Activated T-cell treated with anti-CD3 and anti-CD28 coated beads, Interleukin-2, amount 50 U/mL, for 24 hours (primary cell): ENCODE results near the gene AARS1.
"Not testable (repeated sequence)": the region's sequence is repeated elsewhere in the genome, so short reads cannot be mapped to it uniquely, and the experiment has no call there.

ENCODE experiments used
- DNase-seq: peaks from one replicate; pipeline ENCODE4 v3.0.0-alpha.2; 2020
- H3K27ac Mint-ChIP-seq: 2 replicates; pipeline ENCODE4 v1.8.0; 2020; ENCODE audit warnings: mild to moderate bottlenecking, mixed read lengths
- H3K27me3 Mint-ChIP-seq: 2 replicates; pipeline ENCODE4 v1.8.0; 2020; ENCODE audit warnings: mixed read lengths
- H3K36me3 Mint-ChIP-seq: 2 replicates; pipeline ENCODE4 v1.8.0; 2020; ENCODE audit warnings: low read depth, mixed read lengths
- H3K4me1 Mint-ChIP-seq: 2 replicates; pipeline ENCODE4 v1.8.0; 2020; ENCODE audit warnings: low read depth, mixed read lengths
- H3K4me3 Mint-ChIP-seq: 2 replicates; pipeline ENCODE4 v1.8.0; 2020; ENCODE audit warnings: mild to moderate bottlenecking, moderate library complexity, mixed read lengths
- H3K9me3 Mint-ChIP-seq: 2 replicates; pipeline ENCODE4 v1.8.0; 2020; ENCODE audit warnings: mixed read lengths

AARS1 gene

DNA sequence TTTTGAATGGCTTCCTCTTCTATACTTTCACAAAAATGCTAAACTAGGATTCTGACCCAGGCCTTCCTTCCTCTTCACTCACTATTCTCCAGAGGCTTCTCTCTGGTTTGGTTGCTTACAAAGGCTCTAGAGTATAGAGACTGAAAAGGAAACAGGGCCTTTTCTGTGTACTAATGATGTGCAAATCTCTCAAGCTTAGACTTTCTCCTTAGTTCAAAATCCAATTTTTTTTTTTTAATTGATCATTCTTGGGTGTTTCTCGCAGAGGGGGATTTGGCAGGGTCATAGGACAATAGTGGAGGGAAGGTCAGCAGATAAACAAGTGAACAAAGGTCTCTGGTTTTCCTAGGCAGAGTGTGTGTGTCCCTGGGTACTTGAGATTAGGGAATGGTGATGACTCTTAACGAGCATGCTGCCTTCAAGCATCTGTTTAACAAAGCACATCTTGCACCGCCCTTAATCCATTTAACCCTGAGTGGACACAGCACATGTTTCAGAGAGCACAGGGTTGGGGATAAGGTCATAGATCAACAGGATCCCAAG is 65.3 kb downstream of the AARS1 start:
- peaks cover 69% of the 10 kb centered on the region for H3K36me3 Mint-ChIP-seq
- peaks cover 10% of the 10 kb centered on the region for H3K4me1 Mint-ChIP-seq
- not testable (repeated sequence) for H3K27me3 Mint-ChIP-seq, DNase-seq, H3K9me3 Mint-ChIP-seq, H3K4me3 Mint-ChIP-seq
- H3K27ac Mint-ChIP-seq: peak overlapping the region; percentile 77

DNA sequence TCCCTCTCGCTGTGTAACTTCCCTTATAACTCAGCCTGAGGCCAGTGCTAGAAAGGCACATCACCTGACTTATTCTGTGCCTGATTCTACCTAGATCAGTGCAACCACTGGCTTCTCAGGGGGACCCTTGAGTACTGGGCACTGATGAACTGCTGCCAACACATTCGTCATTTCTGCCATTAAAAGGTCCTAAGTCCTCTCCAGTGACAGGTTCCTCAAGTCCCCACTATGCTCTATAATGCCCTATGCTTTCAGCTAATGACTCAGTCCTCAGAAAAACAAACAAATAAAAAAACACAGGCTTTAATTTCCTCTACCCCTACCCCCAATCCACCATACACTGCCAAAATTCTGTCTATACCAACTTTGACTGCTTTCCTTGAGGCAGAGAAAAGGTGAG is 66.1 kb downstream of the AARS1 start:
- peak overlapping the region; percentile 77 for H3K27ac Mint-ChIP-seq
- peaks cover 10% of the 10 kb centered on the region for H3K4me1 Mint-ChIP-seq
- not testable (repeated sequence) for DNase-seq, H3K9me3 Mint-ChIP-seq, H3K4me3 Mint-ChIP-seq, H3K27me3 Mint-ChIP-seq
- H3K36me3 Mint-ChIP-seq: peaks cover 70% of the 10 kb centered on the region

DNA sequence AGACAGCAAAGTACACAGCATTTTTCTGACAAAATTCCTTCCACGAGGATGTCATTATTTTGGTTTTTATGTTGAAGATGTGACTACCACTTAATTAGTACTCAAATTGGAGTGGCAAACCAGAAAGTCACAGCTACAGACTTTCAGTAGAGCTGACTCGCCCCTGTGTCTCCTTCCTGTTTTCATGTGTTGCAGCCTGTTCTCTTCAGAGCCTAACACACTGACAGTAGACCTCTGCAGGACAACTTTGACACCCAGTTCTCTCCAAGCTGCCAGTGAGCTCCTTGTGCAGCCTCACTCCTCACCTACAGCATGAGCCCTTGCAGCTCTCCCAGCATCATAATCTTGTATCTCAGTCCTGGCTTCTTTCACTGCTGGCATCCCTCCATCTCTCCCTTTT is 66.7 kb downstream of the AARS1 start:
- H3K9me3 Mint-ChIP-seq, H3K27me3 Mint-ChIP-seq, DNase-seq, H3K4me3 Mint-ChIP-seq: not testable (repeated sequence)
- H3K36me3 Mint-ChIP-seq: peaks cover 68% of the 10 kb centered on the region
- peaks cover 10% of the 10 kb centered on the region for H3K4me1 Mint-ChIP-seq
- H3K27ac Mint-ChIP-seq: peak overlapping the region; percentile 78

DNA sequence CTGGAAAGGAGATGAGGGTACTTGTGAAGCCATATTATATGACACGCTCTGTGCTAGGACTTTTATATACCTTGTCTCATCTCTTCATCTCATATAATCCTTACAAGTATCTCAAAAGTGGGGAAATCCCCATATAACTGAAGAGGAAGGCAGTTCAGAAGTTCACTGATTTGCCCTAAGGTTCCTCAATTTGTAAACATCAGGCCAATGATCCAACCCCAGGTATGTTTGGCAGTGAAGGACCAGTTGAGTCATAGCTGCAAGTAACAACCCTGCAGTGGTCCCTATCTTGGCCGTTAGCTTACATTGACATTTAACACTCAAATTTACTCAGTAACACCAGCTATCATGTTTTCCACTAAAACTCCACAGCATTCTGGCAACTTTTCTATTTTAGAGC is 70.7 kb downstream of the AARS1 start:
- peaks cover 66% of the 10 kb centered on the region for H3K36me3 Mint-ChIP-seq
- H3K4me3 Mint-ChIP-seq, H3K27me3 Mint-ChIP-seq, DNase-seq, H3K9me3 Mint-ChIP-seq, H3K27ac Mint-ChIP-seq, H3K4me1 Mint-ChIP-seq: not testable (repeated sequence)

DNA sequence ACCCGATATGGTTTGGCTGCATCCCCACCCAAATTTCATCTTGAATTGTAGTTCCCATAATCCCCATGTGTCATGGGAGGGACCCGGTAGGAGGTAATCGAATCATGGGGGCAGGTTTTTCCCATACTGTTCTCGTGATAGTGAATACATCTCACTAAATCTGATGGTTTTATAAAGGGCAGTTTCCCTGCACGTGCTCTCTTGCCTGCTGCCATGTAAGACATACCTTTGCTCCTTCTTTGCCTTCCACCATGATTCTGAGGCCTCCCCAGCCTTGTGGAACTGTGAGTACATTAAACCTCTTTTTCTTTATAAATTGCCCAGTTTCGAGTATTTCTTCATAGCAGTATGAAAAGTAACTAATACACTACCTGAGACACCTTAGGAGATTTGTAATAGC is 82.9 kb downstream of the AARS1 start:
- DNase-seq: not testable (repeated sequence)

DNA sequence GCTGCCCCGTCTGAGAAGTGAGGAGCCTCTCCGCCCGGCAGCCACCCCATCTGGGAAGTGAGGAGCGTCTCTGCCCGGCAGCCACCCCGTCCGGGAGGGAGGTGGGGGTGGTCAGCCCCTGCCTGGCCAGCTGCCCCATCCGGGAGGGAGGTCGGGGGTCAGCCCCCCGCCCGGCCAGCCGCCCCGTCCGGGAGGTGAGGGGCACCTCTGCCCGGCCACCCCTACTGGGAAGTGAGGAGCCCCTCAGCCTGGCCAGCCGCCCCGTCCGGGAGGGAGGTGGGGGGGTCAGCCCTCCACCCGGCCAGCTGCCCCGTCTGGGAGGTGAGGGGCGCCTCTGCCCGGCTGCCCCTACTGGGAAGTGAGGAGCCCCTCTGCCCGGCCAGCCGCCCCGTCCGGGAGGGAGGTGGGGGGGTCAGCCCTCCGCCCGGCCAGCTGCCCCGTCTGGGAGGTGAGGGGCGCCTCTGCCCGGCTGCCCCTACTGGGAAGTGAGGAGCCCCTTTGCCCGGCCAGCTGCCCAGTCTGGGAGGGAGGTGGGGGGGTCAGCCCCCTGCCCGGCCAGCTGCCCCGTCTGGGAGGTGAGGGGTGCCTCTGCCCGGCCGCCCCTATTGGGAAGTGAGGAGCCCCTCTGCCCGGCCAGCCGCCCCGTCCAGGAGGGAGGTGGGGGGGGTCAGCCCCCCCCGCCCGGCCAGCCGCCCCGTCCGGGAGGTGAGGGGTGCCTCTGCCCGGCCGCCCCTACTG is 84.5 kb downstream of the AARS1 start:
- not testable (repeated sequence) for H3K27me3 Mint-ChIP-seq, H3K4me1 Mint-ChIP-seq, H3K4me3 Mint-ChIP-seq, DNase-seq, H3K9me3 Mint-ChIP-seq, H3K27ac Mint-ChIP-seq
- peaks cover 29% of the 10 kb centered on the region for H3K36me3 Mint-ChIP-seq

More for the DNA sequence above, 82.9 kb downstream of the AARS1 start:
- not testable (repeated sequence) for H3K9me3 Mint-ChIP-seq, H3K4me3 Mint-ChIP-seq, H3K27me3 Mint-ChIP-seq, H3K4me1 Mint-ChIP-seq, H3K27ac Mint-ChIP-seq
- peaks cover 41% of the 10 kb centered on the region for H3K36me3 Mint-ChIP-seq

DNA sequence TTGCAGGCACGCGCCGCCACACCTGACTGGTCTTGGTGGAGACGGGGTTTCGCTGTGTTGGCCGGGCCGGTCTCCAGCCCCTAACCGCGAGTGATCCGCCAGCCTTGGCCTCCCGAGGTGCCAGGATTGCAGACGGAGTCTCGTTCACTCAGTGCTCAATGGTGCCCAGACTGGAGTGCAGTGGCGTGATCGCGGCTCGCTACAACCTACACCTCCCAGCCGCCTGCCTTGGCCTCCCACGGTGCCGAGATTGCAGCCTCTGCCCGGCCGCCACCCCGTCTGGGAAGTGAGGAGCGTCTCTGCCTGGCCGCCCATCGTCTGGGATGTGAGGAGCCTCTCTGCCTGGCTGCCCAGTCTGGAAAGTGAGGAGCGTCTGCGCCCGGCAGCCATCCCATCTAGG is 85.3 kb downstream of the AARS1 start:
- not testable (repeated sequence) for H3K27me3 Mint-ChIP-seq, H3K27ac Mint-ChIP-seq, H3K4me1 Mint-ChIP-seq, DNase-seq, H3K9me3 Mint-ChIP-seq, H3K4me3 Mint-ChIP-seq
- H3K36me3 Mint-ChIP-seq: peaks cover 25% of the 10 kb centered on the region

DNA sequence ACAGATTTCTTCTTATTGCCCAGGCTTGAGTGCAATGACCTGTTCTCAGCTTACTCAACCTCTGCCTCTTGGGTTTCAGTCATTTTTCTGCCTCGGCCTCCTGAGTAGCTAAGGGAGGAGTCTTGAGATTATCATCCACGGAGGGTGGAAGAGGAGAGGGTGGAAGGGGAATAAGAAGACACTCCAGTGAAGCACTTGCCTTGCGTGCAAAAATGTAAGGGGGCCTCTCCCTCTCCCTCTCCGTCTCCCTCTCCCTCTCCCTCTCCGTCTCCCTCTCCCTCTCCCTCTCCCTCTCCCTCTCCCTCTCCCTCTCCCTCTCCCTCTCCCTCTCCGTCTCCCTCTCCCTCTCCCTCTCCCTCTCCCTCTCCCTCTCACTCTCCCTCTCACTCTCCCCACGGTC is 85.8 kb downstream of the AARS1 start:
- not testable (repeated sequence) for DNase-seq, H3K27ac Mint-ChIP-seq, H3K27me3 Mint-ChIP-seq, H3K9me3 Mint-ChIP-seq, H3K4me3 Mint-ChIP-seq, H3K4me1 Mint-ChIP-seq
- H3K36me3 Mint-ChIP-seq: peaks cover 25% of the 10 kb centered on the region
